Nephron (organoid): ENCODE measurements around the gene SCN7A.
A peak's percentile ranks its signal among the peaks of the same experiment; 100 is the strongest.

Source experiments
- H3K27ac Mint-ChIP-seq, 3 experiments: 2 replicates each; pipeline ENCODE4 v1.8.0; 2020; ENCODE audit warnings: mixed read lengths in 3 of 3, mild to moderate bottlenecking in 2 of 3, moderate library complexity in 1 of 3
- H3K27me3 Mint-ChIP-seq: 2 replicates; pipeline ENCODE4 v1.8.0; 2021; ENCODE audit warnings: low read depth, mild to moderate bottlenecking, moderate library complexity, mixed read lengths
- H3K36me3 Mint-ChIP-seq: 2 replicates; pipeline ENCODE4 v1.8.0; 2020; ENCODE audit warnings: low read depth, mixed read lengths
- H3K4me1 Mint-ChIP-seq: 2 replicates; pipeline ENCODE4 v1.8.0; 2020; ENCODE audit warnings: mixed read lengths
- H3K4me3 Mint-ChIP-seq, 3 experiments: 2 replicates each; pipeline ENCODE4 v1.8.0; 2020; ENCODE audit warnings: mild to moderate bottlenecking in 3 of 3, mixed read lengths in 3 of 3, moderate library complexity in 2 of 3
- H3K9me3 Mint-ChIP-seq: 2 replicates; pipeline ENCODE4 v1.8.0; 2020; ENCODE audit warnings: mixed read lengths
- CTCF ChIP-seq, 3 experiments: fragments of 200-600 bp; sonication (generic); IDR thresholded peaks; one replicate each; pipeline ENCODE4 v1.5.0; 2021; ENCODE audit warnings: antibody characterized with exemption in 3 of 3; ENCODE audit not compliant: unreplicated experiment in 3 of 3

SCN7A gene

GRCh38 chr2:166380615-166381014, 113.4 kb downstream of the SCN7A start:
- no peaks in the 10 kb centered on the region for H3K9me3 Mint-ChIP-seq
- peaks cover 37% of the 10 kb centered on the region for H3K27me3 Mint-ChIP-seq
- H3K4me3 Mint-ChIP-seq, result no peak overlapping the region
- TF ChIP-seq CTCF (IDR thresholded peaks at IDR 0.05; ENCODE audit: unreplicated experiment in 3 of 3), result no peak
- no peak overlapping the region for H3K27ac Mint-ChIP-seq
- no peaks in the 10 kb centered on the region for H3K36me3 Mint-ChIP-seq
- H3K4me1 Mint-ChIP-seq, result peaks cover under 1% of the 10 kb centered on the region

GRCh38 chr2:166376873-166377272, 117.2 kb downstream of the SCN7A start:
- H3K27ac Mint-ChIP-seq, result no peak overlapping the region
- no peaks in the 10 kb centered on the region for H3K36me3 Mint-ChIP-seq
- H3K27me3 Mint-ChIP-seq, result peaks cover 54% of the 10 kb centered on the region
- H3K9me3 Mint-ChIP-seq, result no peaks in the 10 kb centered on the region
- peak overlapping the region; percentile 85 to 92 (median 89) for H3K4me3 Mint-ChIP-seq
- H3K4me1 Mint-ChIP-seq, result peaks cover 9% of the 10 kb centered on the region
- no peak for TF ChIP-seq CTCF (IDR thresholded peaks at IDR 0.05; ENCODE audit: unreplicated experiment in 3 of 3)

- Mint-ChIP-seq H3K27ac (peak overlapping the region in 1 of 3 experiments; percentile 52), H3K4me1 (peaks cover 9% of the 10 kb centered on the region), H3K9me3 (no peaks in the 10 kb centered on the region), H3K36me3 (no peaks in the 10 kb centered on the region), H3K27me3 (peaks cover 54% of the 10 kb centered on the region), H3K4me3 (peak overlapping the region; percentile 85 to 92 (median 89))
- TF ChIP-seq CTCF (IDR thresholded peaks at IDR 0.05; ENCODE audit: unreplicated experiment in 3 of 3), result no peak
These were observed 117.6 kb downstream of the SCN7A start for GRCh38 chr2:166376488-166376828.

GRCh38 chr2:166375736-166376487, 118.1 kb downstream of the SCN7A start, which contains the start of gene SCN9A:
Gene SCN9A (minus strand): TSS chr2:166375944. CDS start chr2:166311756, 64,188 bp downstream.
- Mint-ChIP-seq H3K4me1 (peaks cover 9% of the 10 kb centered on the region), H3K27ac (peak within 1 kb of the TSS in 2 of 3 experiments; percentile 52 to 72), H3K36me3 (no peaks in the 10 kb centered on the region), H3K9me3 (no peaks in the 10 kb centered on the region), H3K4me3 (peak within 1 kb of the TSS; percentile 85 to 92 (median 89)), H3K27me3 (peaks cover 59% of the 10 kb centered on the region)
- TF ChIP-seq CTCF (IDR thresholded peaks at IDR 0.05; ENCODE audit: unreplicated experiment in 3 of 3), result no peak

- TF ChIP-seq CTCF (IDR thresholded peaks at IDR 0.05; ENCODE audit: unreplicated experiment in 3 of 3), result no peak
- no peaks in the 10 kb centered on the region for H3K36me3 Mint-ChIP-seq
- H3K27me3 Mint-ChIP-seq, result peaks cover 62% of the 10 kb centered on the region
- H3K4me1 Mint-ChIP-seq, result peaks cover 9% of the 10 kb centered on the region
- H3K9me3 Mint-ChIP-seq, result no peaks in the 10 kb centered on the region
- H3K4me3 Mint-ChIP-seq, result peak overlapping the region; percentile 84 to 89 (median 85)
- H3K27ac Mint-ChIP-seq, result peak overlapping the region in 2 of 3 experiments; percentile 17 to 45
These were observed 118.8 kb downstream of the SCN7A start for GRCh38 chr2:166375195-166375735.
